NT2/D1 (cell line): ENCODE results near the gene SEPTIN5.

Source experiments
- YY1 ChIP-seq: IDR thresholded peaks from 2 replicates; pipeline ENCODE4 v1.6.1; 2011; ENCODE audit not compliant: insufficient read length, insufficient read depth
- ZNF274 ChIP-seq: IDR thresholded peaks from 2 replicates; pipeline ENCODE4 v1.6.1; 2011; ENCODE audit warnings: mild to moderate bottlenecking, low read depth, low read length

DNA sequence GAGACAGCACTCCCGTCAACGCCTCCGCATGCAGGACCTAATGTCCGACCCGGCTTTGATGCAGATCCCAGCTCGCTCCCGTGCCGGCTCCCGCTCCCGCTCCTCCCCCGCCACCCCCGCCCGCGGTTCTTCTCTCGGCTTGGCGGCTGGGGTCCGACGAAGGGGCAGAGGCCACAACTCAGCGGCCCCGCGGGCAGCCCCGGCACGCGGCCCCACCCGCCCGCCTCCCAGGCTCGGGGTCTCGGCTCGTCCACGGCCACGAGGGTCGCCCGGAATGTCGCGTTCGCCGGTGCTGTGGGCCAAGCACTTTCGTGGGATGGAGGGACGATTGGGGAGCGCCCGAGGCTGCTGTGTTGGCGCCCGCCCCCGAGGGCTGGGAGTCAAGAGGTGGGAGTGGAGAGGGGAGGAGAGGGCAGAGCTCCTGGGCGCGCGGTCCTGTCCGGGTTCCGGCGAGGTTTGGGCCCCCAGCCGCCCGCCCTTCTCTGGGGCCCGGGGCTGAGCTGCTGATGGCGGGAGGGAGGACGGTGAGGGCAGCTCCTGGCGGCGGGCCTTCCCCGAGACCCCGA is 40.9 kb downstream of the SEPTIN5 start:
- no peak for TF ChIP-seq YY1
- TF ChIP-seq ZNF274, result no peak
